HFFc6 (cell line): ENCODE data around the gene ARHGEF16. TPM values are rescaled to one million over a fixed set of nuclear protein-coding genes. Genes with fewer than 3 reads are reported as not detected.

Experiments used
- DNase-seq: peaks from one replicate; pipeline ENCODE4 v3.0.0-alpha.2; 2018
- H3K27ac Mint-ChIP-seq: 2 replicates; pipeline ENCODE4 v1.8.0; 2020; ENCODE audit warnings: mild to moderate bottlenecking, mixed read lengths
- H3K27me3 Mint-ChIP-seq: 2 replicates; pipeline ENCODE4 v1.8.0; 2021; ENCODE audit warnings: mild to moderate bottlenecking, moderate library complexity, mixed read lengths; ENCODE audit not compliant: insufficient read depth
- H3K36me3 Mint-ChIP-seq: 2 replicates; pipeline ENCODE4 v1.8.0; 2021; ENCODE audit warnings: low read depth, mixed read lengths
- H3K4me1 Mint-ChIP-seq: 2 replicates; pipeline ENCODE4 v1.8.0; 2020; ENCODE audit warnings: low read depth, mixed read lengths
- H3K4me3 Mint-ChIP-seq: 2 replicates; pipeline ENCODE4 v1.8.0; 2020; ENCODE audit warnings: mild to moderate bottlenecking, moderate library complexity, mixed read lengths
- H3K9me3 Mint-ChIP-seq: 2 replicates; pipeline ENCODE4 v1.8.0; 2020; ENCODE audit warnings: mild to moderate bottlenecking, mixed read lengths
- total RNA-seq, 6 experiments: library from RNA; stranded (reverse); fragmentation: NEBNext Ultra II Directional; extraction: Animal tissue kit (Norgen Biotek cat#: 25700); gene quantifications; 2 replicates in 1 of 6; 3 replicates in 5 of 6; pipeline ENCODE4 v1.2.3, GENCODE V29; 2021
- TF ChIP-seq, protein P1 (sequence below): fragments of 200-600 bp; sonication (generic); IDR thresholded peaks from 2 replicates; pipeline ENCODE4 v1.5.0; 2021; ENCODE audit warnings: antibody characterized with exemption, mild to moderate bottlenecking

The ARHGEF16 gene
- total RNA-seq, 6 experiments from 2014 or later, result 0.08 to 0.18 (median 0.17) TPM; not detected in 3

DNA sequence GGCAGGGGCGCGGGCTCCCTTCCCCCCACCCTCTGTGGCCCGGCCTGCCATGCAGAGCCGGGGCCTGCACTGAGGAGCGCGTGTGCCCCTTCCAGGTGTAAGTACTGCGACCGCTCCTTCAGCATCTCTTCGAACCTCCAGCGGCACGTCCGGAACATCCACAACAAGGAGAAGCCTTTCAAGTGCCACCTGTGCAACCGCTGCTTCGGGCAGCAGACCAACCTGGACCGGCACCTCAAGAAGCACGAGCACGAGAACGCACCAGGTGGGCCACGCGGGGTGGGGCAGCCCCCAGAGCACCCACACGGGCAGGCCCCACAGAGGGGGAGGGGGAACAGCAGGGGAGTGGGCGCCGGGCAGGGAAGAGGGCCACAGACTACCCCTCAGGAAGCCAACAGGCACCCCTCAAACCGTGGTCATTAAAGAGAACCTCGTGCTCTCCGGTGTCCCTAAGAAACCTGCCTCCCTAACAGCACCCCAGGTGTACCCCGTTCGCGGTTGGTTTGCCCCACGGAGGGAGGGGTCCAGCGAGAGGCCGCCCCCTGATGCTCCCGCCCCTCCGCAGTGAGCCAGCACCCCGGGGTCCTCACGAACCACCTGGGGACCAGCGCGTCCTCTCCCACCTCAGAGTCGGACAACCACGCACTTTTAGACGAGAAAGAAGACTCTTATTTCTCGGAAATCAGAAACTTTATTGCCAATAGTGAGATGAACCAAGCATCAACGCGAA lies 28.8 kb upstream of the ARHGEF16 start:
- TF ChIP-seq, protein P1, sequence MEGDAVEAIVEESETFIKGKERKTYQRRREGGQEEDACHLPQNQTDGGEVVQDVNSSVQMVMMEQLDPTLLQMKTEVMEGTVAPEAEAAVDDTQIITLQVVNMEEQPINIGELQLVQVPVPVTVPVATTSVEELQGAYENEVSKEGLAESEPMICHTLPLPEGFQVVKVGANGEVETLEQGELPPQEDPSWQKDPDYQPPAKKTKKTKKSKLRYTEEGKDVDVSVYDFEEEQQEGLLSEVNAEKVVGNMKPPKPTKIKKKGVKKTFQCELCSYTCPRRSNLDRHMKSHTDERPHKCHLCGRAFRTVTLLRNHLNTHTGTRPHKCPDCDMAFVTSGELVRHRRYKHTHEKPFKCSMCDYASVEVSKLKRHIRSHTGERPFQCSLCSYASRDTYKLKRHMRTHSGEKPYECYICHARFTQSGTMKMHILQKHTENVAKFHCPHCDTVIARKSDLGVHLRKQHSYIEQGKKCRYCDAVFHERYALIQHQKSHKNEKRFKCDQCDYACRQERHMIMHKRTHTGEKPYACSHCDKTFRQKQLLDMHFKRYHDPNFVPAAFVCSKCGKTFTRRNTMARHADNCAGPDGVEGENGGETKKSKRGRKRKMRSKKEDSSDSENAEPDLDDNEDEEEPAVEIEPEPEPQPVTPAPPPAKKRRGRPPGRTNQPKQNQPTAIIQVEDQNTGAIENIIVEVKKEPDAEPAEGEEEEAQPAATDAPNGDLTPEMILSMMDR, result no peak
- no peak for DNase-seq
- Mint-ChIP-seq H3K9me3 (no peaks in the 10 kb centered on the region), H3K27me3 (peaks cover 24% of the 10 kb centered on the region), H3K4me3 (no peak overlapping the region), H3K27ac (no peak overlapping the region), H3K4me1 (no peaks in the 10 kb centered on the region), H3K36me3 (no peaks in the 10 kb centered on the region)

DNA sequence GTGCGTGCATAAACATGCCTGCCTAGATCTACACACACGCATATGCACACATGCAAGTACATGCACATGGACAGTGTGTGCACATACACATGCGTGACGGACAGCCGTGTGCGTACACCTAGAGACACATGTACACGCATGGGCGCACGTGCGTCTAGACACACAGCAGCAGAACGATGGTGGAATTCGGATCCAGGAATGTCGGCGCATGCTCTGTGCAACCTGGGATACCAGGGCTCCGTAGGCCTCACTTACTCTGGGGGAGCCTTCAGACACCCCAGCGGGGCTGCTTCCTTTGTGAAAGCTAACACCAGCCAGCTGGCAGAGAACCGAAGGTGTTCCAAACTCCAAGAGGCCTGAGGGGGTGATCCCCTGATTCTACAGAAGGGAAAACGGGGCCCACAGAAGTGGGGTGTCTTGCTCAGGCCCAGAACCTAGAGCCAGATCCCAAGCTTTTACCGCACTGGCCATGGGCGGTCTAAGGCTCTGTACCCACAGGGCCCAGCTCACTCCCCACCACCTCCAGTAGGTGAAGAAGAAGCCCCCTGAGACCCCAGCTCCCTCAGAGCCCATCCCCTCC lies 27.4 kb upstream of the ARHGEF16 start:
- no peaks in the 10 kb centered on the region for H3K36me3 Mint-ChIP-seq
- TF ChIP-seq, protein P1, result no peak
- H3K4me1 Mint-ChIP-seq, result no peaks in the 10 kb centered on the region
- no peak for DNase-seq
- H3K9me3 Mint-ChIP-seq, result no peaks in the 10 kb centered on the region
- H3K27ac Mint-ChIP-seq, result no peak overlapping the region
- no peak overlapping the region for H3K4me3 Mint-ChIP-seq
- peaks cover 17% of the 10 kb centered on the region for H3K27me3 Mint-ChIP-seq

DNA sequence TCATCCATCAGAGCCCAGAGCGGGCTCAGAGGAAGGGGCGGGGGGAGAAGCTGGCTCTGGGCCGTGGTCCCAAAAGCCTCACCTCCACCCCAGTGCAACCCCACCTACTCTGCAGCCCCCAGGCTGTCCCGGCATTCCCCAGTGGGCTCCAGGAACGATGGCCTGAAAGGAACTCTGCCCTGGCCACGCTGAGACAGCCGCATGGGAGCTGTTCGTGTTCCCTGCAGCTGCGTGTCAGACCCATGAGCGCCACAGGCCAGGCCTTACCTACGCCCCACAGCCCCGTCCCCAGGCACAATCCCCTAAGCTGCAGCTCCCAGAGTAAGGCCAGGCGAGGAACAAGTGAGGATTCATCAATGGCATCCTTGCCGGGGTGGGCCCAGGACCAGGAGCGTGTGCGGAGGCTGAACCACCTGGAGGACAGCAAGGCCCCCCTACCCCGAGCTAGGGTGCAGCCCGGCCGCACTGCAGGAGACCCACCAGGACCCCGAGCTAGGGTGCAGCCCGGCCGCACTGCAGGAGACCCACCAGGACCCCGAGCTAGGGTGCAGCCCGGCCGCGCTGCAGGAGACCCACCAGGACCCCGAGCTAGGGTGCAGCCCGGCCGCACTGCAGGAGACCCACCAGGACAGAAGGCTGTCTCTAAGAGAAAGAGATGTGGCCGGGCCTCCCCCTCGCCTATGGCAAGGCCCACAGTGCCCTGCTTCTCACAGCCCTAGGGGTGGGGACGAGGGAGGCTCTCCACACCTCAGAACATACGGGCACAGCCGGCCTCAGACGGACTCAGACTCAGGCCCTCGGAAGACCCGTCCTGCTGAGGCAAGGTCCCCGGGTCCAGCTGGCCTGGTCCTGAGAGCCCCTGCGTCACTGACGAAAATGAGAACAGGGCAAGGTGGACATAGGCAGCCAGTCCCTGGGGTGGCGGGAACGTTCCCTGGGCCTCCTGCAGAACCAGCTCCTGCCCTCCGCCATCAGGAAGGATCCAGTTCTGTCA lies 26.5 kb upstream of the ARHGEF16 start:
- H3K27ac Mint-ChIP-seq, result no peak overlapping the region
- DNase-seq, result no peak
- H3K36me3 Mint-ChIP-seq, result no peaks in the 10 kb centered on the region
- peaks cover 17% of the 10 kb centered on the region for H3K27me3 Mint-ChIP-seq
- H3K9me3 Mint-ChIP-seq, result no peaks in the 10 kb centered on the region
- TF ChIP-seq, protein P1, result no peak
- no peak overlapping the region for H3K4me3 Mint-ChIP-seq
- no peaks in the 10 kb centered on the region for H3K4me1 Mint-ChIP-seq

DNA sequence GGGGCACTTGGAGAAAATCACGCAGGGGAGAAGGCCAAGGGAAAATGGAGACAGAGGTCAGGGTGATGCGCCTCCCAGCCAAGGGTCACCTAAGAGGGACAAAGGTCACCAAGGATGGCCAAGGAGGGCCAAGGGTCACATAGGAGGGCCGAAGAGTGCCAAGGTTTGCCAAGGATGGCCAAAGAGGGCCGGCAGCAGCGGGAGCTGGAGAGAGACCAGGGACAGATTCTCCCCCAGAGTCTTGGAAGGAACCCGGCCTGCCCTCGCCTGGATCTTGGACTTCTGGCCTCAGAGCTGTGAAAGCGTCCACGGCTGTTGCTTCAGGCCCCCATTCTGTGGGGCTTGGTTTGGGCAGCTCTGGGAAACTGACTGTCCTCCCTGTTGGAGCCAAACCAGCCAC lies 25.6 kb upstream of the ARHGEF16 start:
- H3K36me3 Mint-ChIP-seq, result no peaks in the 10 kb centered on the region
- no peaks in the 10 kb centered on the region for H3K9me3 Mint-ChIP-seq
- TF ChIP-seq, protein P1, result no peak
- no peak for DNase-seq
- no peaks in the 10 kb centered on the region for H3K4me1 Mint-ChIP-seq
- no peak overlapping the region for H3K27ac Mint-ChIP-seq
- H3K4me3 Mint-ChIP-seq, result no peak overlapping the region
- H3K27me3 Mint-ChIP-seq, result peaks cover 17% of the 10 kb centered on the region

DNA sequence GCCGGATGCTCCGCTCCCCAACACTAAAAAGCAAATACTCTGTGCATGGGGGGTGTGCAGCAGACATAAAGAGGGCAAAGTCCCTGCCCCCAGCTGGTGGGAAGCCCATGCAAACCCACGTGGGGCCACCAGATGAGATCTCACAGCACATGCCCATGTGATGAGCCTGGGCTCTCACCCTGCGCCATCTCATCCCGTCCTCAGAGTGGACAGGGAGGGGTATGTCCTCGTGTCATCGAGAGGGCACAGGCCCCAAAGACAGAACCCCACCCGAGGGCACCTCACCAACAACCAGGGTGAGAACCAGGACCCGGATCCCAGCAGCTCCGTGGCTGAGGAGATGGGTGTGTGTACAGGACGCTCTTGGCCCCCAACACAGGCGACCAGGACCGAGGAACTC lies 25.1 kb upstream of the ARHGEF16 start:
- no peak for DNase-seq
- TF ChIP-seq, protein P1, result no peak
- no peak overlapping the region for H3K27ac Mint-ChIP-seq
- no peaks in the 10 kb centered on the region for H3K9me3 Mint-ChIP-seq
- peaks cover 15% of the 10 kb centered on the region for H3K27me3 Mint-ChIP-seq
- no peak overlapping the region for H3K4me3 Mint-ChIP-seq
- no peaks in the 10 kb centered on the region for H3K4me1 Mint-ChIP-seq
- no peaks in the 10 kb centered on the region for H3K36me3 Mint-ChIP-seq
